Astrocyte (in vitro differentiated cells and primary cell): ENCODE results near the gene CTXND1. TPM values are rescaled to one million over a fixed set of nuclear protein-coding genes. Genes with fewer than 3 reads are reported as not detected.

Experiments
- DNase-seq: peaks from one replicate; pipeline ENCODE4 v3.0.0-alpha.2; 2010; ENCODE audit warnings: low read depth
- FAIRE-seq: peaks from 2 replicates; lab custom pipeline; 2011; peaks lifted over from hg19 to GRCh38; lab: Jason Lieb, UNC
- H2AFZ ChIP-seq: 2 replicates; pipeline ENCODE4 v1.6.0; 2012; ENCODE audit warnings: low read depth, low read length, inconsistent platforms
- H3K27ac ChIP-seq: 2 replicates; pipeline ENCODE4 v1.5.1; 2011; ENCODE audit warnings: low read depth, low read length, inconsistent platforms
- H3K27me3 ChIP-seq: 2 replicates; pipeline ENCODE4 v1.6.0; 2011; ENCODE audit warnings: low read length, inconsistent platforms; ENCODE audit not compliant: insufficient read depth
- H3K36me3 ChIP-seq: 2 replicates; pipeline ENCODE4 v1.5.1; 2011; ENCODE audit warnings: low read length, inconsistent platforms; ENCODE audit not compliant: insufficient read depth
- H3K4me1 ChIP-seq: 2 replicates; pipeline ENCODE4 v1.5.1; 2011; ENCODE audit warnings: low read length, inconsistent platforms; ENCODE audit not compliant: insufficient read depth
- H3K4me2 ChIP-seq: 2 replicates; pipeline ENCODE4 v1.6.0; 2012; ENCODE audit warnings: low read length, inconsistent platforms
- H3K4me3 ChIP-seq: 2 replicates; pipeline ENCODE4 v1.5.1; 2011; ENCODE audit warnings: low read depth, mild to moderate bottlenecking, low read length, inconsistent platforms; ENCODE audit not compliant: insufficient read depth
- H3K79me2 ChIP-seq: 2 replicates; pipeline ENCODE4 v1.6.0; 2012; ENCODE audit warnings: mild to moderate bottlenecking, low read length, inconsistent platforms; ENCODE audit not compliant: insufficient read depth
- H3K9ac ChIP-seq: 2 replicates; pipeline ENCODE4 v1.6.0; 2012; ENCODE audit warnings: mild to moderate bottlenecking, low read length, inconsistent platforms
- H3K9me3 ChIP-seq: 2 replicates; pipeline ENCODE4 v1.5.1; 2012; ENCODE audit warnings: low read depth, mild to moderate bottlenecking, low read length, inconsistent platforms; ENCODE audit not compliant: insufficient read depth
- H4K20me1 ChIP-seq: 2 replicates; pipeline ENCODE4 v1.6.0; 2012; ENCODE audit warnings: low read length, inconsistent platforms; ENCODE audit not compliant: insufficient read depth
- H3K27ac Mint-ChIP-seq: one replicate; pipeline ENCODE4 v1.8.0; 2021; ENCODE audit warnings: mild to moderate bottlenecking, mixed read lengths; ENCODE audit not compliant: unreplicated experiment
- H3K27me3 Mint-ChIP-seq: one replicate; pipeline ENCODE4 v1.8.0; 2021; ENCODE audit warnings: low read depth, mixed read lengths; ENCODE audit not compliant: unreplicated experiment
- H3K36me3 Mint-ChIP-seq: one replicate; pipeline ENCODE4 v1.8.0; 2021; ENCODE audit warnings: low read depth, mixed read lengths; ENCODE audit not compliant: unreplicated experiment
- H3K4me1 Mint-ChIP-seq: one replicate; pipeline ENCODE4 v1.8.0; 2021; ENCODE audit warnings: low read depth, mixed read lengths; ENCODE audit not compliant: unreplicated experiment
- H3K4me3 Mint-ChIP-seq: one replicate; pipeline ENCODE4 v1.8.0; 2021; ENCODE audit warnings: mild to moderate bottlenecking, moderate library complexity, mixed read lengths; ENCODE audit not compliant: unreplicated experiment
- H3K9me3 Mint-ChIP-seq: one replicate; pipeline ENCODE4 v1.8.0; 2021; ENCODE audit warnings: mild to moderate bottlenecking, mixed read lengths; ENCODE audit not compliant: unreplicated experiment
- CTCF ChIP-seq: IDR thresholded peaks from 2 replicates; pipeline ENCODE4 v1.5.1; 2011; ENCODE audit warnings: low read depth, mild to moderate bottlenecking, inconsistent platforms, low read length, moderate library complexity; ENCODE audit not compliant: insufficient read depth
- EZH2 ChIP-seq: IDR thresholded peaks from 2 replicates; pipeline ENCODE4 v1.6.1; 2012; ENCODE audit warnings: mild to moderate bottlenecking, low read length, inconsistent platforms; ENCODE audit not compliant: insufficient read depth
- total RNA-seq: library from RNA; stranded (reverse); gene quantifications from 2 replicates; pipeline ENCODE4 v1.2.1, GENCODE V29; 2021

CTXND1 gene
- total RNA-seq, 1 donor from 2014 or later: not detected

GRCh38 chr15:80201256-80202015 is 50.6 kb downstream of the CTXND1 start:
- H3K9me3 Mint-ChIP-seq: no peaks in the 10 kb centered on the region
- FAIRE-seq (no peak), DNase-seq (no peak)
- no peak overlapping the region for H3K9ac ChIP-seq
- H3K4me1 ChIP-seq: no peaks in the 10 kb centered on the region
- H3K4me2 ChIP-seq: no peak overlapping the region
- no peaks in the 10 kb centered on the region for H3K36me3 Mint-ChIP-seq
- peaks cover 20% of the 10 kb centered on the region for H3K27me3 Mint-ChIP-seq
- no peaks in the 10 kb centered on the region for H3K9me3 ChIP-seq
- H3K4me3 Mint-ChIP-seq: no peak overlapping the region
- no peaks in the 10 kb centered on the region for H3K36me3 ChIP-seq
- no peak overlapping the region for H3K27ac ChIP-seq
- no peak overlapping the region for H3K27ac Mint-ChIP-seq
- H3K79me2 ChIP-seq: no peaks in the 10 kb centered on the region
- no peak overlapping the region for H3K4me3 ChIP-seq
- H3K27me3 ChIP-seq: peaks cover 5% of the 10 kb centered on the region
- H3K4me1 Mint-ChIP-seq: no peaks in the 10 kb centered on the region
- no peak for TF ChIP-seq EZH2
- no peak for TF ChIP-seq CTCF
- H4K20me1 ChIP-seq: no peaks in the 10 kb centered on the region
- H2AFZ ChIP-seq: no peak overlapping the region

GRCh38 chr15:80199869-80200268 is 52.1 kb downstream of the CTXND1 start:
- Histone ChIP-seq H2AFZ (no peak overlapping the region), H3K79me2 (no peaks in the 10 kb centered on the region), H3K4me1 (no peaks in the 10 kb centered on the region), H3K4me2 (no peak overlapping the region), H3K27ac (no peak overlapping the region), H4K20me1 (no peaks in the 10 kb centered on the region), H3K36me3 (no peaks in the 10 kb centered on the region), H3K27me3 (peaks cover 5% of the 10 kb centered on the region), H3K9ac (no peak overlapping the region), H3K4me3 (no peak overlapping the region), H3K9me3 (no peaks in the 10 kb centered on the region)
- H3K4me1 Mint-ChIP-seq: no peaks in the 10 kb centered on the region
- no peaks in the 10 kb centered on the region for H3K9me3 Mint-ChIP-seq
- no peaks in the 10 kb centered on the region for H3K36me3 Mint-ChIP-seq
- FAIRE-seq (no peak), DNase-seq (no peak)
- TF ChIP-seq CTCF (no peak), EZH2 (no peak)
- peaks cover 22% of the 10 kb centered on the region for H3K27me3 Mint-ChIP-seq
- no peak overlapping the region for H3K27ac Mint-ChIP-seq
- no peak overlapping the region for H3K4me3 Mint-ChIP-seq

- Histone ChIP-seq H3K36me3 (no peaks in the 10 kb centered on the region), H3K9ac (no peak overlapping the region), H3K27ac (no peak overlapping the region), H3K4me2 (no peak overlapping the region), H3K27me3 (peaks cover 5% of the 10 kb centered on the region), H3K79me2 (no peaks in the 10 kb centered on the region), H4K20me1 (no peaks in the 10 kb centered on the region), H3K4me3 (no peak overlapping the region), H3K4me1 (no peaks in the 10 kb centered on the region), H3K9me3 (no peaks in the 10 kb centered on the region), H2AFZ (no peak overlapping the region)
- H3K36me3 Mint-ChIP-seq: no peaks in the 10 kb centered on the region
- no peak for FAIRE-seq
- no peaks in the 10 kb centered on the region for H3K4me1 Mint-ChIP-seq
- no peak for TF ChIP-seq CTCF
- no peak for TF ChIP-seq EZH2
- DNase-seq: no peak
- no peak overlapping the region for H3K27ac Mint-ChIP-seq
- peaks cover 22% of the 10 kb centered on the region for H3K27me3 Mint-ChIP-seq
- H3K4me3 Mint-ChIP-seq: no peak overlapping the region
- no peaks in the 10 kb centered on the region for H3K9me3 Mint-ChIP-seq
Observed at GRCh38 chr15:80199366-80199765, 52.6 kb downstream of the CTXND1 start.
